Stimulated activated CD4-positive, alpha-beta T cell treated with anti-CD3 and anti-CD28 coated beads, Interleukin-4, amount 100 ng/mL, for 24 hours (primary cell): ENCODE data around the gene NEDD8.
A peak's percentile ranks its signal among the peaks of the same experiment; 100 is the strongest.
"Not testable (repeated sequence)": the region's sequence is repeated elsewhere in the genome, so short reads cannot be mapped to it uniquely, and the experiment has no call there.

Experiments used
- DNase-seq: peaks from one replicate; pipeline ENCODE4 v3.0.0-alpha.2; 2020

The NEDD8 gene

GRCh38 chr14:24245350-24245749 lies 13.2 kb upstream of the NEDD8 start:
- DNase-seq, result not testable (repeated sequence)

- no peak for DNase-seq
Measured at GRCh38 chr14:24243336-24243836, 11.2 kb upstream of the NEDD8 start.

GRCh38 chr14:24241829-24242443 lies 9.8 kb upstream of the NEDD8 start:
- DNase-seq, result peak; percentile 94

GRCh38 chr14:24240110-24240918 lies 8.1 kb upstream of the NEDD8 start:
- DNase-seq, result no peak

GRCh38 chr14:24238527-24239037 lies 6.4 kb upstream of the NEDD8 start:
- no peak for DNase-seq

GRCh38 chr14:24238123-24238522 lies 6.0 kb upstream of the NEDD8 start:
- DNase-seq, result no peak

GRCh38 chr14:24237463-24237955 lies 5.3 kb upstream of the NEDD8 start:
- DNase-seq, result no peak

GRCh38 chr14:24236689-24237462 lies 4.7 kb upstream of the NEDD8 start:
- no peak for DNase-seq

- DNase-seq, result no peak
Measured at GRCh38 chr14:24235804-24236688, 3.9 kb upstream of the NEDD8 start.

- no peak for DNase-seq
Measured at GRCh38 chr14:24234095-24235005, 2.2 kb upstream of the NEDD8 start.

- no peak for DNase-seq
Measured at GRCh38 chr14:24233538-24233866, 1.3 kb upstream of the NEDD8 start.

- DNase-seq, result no peak
Measured at GRCh38 chr14:24232645-24233537, 724 bp upstream of the NEDD8 start, which contains the start of gene GMPR2. GMPR2 (plus strand) TSS chr14:24232929; CDS start chr14:24233254, 325 bp downstream.

- DNase-seq, result no peak
Measured at GRCh38 chr14:24231263-24232120, 675 bp downstream of the NEDD8 start.

- no peak for DNase-seq
Measured at GRCh38 chr14:24228902-24229301, 3.3 kb downstream of the NEDD8 start.

GRCh38 chr14:24226473-24226872 lies 5.7 kb downstream of the NEDD8 start:
- DNase-seq, result no peak

GRCh38 chr14:24224618-24225071 lies 7.5 kb downstream of the NEDD8 start:
- DNase-seq, result no peak

GRCh38 chr14:24222987-24223386 lies 9.2 kb downstream of the NEDD8 start:
- DNase-seq, result not testable (repeated sequence)

GRCh38 chr14:24219521-24219920 lies 12.6 kb downstream of the NEDD8 start:
- no peak for DNase-seq

GRCh38 chr14:24219080-24219479 lies 13.1 kb downstream of the NEDD8 start:
- no peak for DNase-seq
